GM19452 (cell line): ENCODE results near the gene AGAP5.

Source experiments
- ATAC-seq: cut with Tn5 transposase; IDR thresholded peaks from one replicate; pipeline ENCODE4 v1.9.1; 2021; ENCODE audit not compliant: unreplicated experiment

The AGAP5 gene

GRCh38 chr10:73634421-73634820, 63.5 kb downstream of the AGAP5 start:
- no peak for ATAC-seq

- ATAC-seq, result no peak
Observed at GRCh38 chr10:73629165-73629564, 68.7 kb downstream of the AGAP5 start.

GRCh38 chr10:73628405-73628804, 69.5 kb downstream of the AGAP5 start:
- ATAC-seq, result no peak

- ATAC-seq, result no peak
Observed at GRCh38 chr10:73627300-73627699, 70.6 kb downstream of the AGAP5 start.

- ATAC-seq, result peak; percentile 98
Observed at GRCh38 chr10:73625884-73626752, 71.8 kb downstream of the AGAP5 start.

- peak; percentile 32 for ATAC-seq
Observed at GRCh38 chr10:73625004-73625883, 72.7 kb downstream of the AGAP5 start.
